OCI-LY1 (cell line): ENCODE measurements around the gene MSANTD3.
"Not testable (repeated sequence)": the region's sequence is repeated elsewhere in the genome, so short reads cannot be mapped to it uniquely, and the experiment has no call there.

Source experiments
- H2AFZ ChIP-seq: fragments of 200-600 bp; sonication (generic), shearing (Covaris generic); 2 replicates; pipeline ENCODE4 v1.6.0; 2014; ENCODE audit warnings: antibody characterized with exemption, mild to moderate bottlenecking, low read length
- H3F3A ChIP-seq: fragments of 200-600 bp; sonication (generic), shearing (Covaris generic); 2 replicates; pipeline ENCODE4 v1.6.0; 2014; ENCODE audit warnings: mild to moderate bottlenecking, antibody characterized with exemption, low read length, moderate library complexity; ENCODE audit not compliant: insufficient read depth
- H3K27ac ChIP-seq: fragments of 200-600 bp; sonication (generic); 2 replicates; pipeline ENCODE4 v1.5.1; 2014; ENCODE audit warnings: low read length, mixed run types, mild to moderate bottlenecking, low read depth; ENCODE audit not compliant: poor library complexity, severe bottlenecking
- H3K27me3 ChIP-seq: fragments of 200-600 bp; sonication (generic); 2 replicates; pipeline ENCODE4 v1.6.0; 2014; ENCODE audit warnings: antibody characterized with exemption, mild to moderate bottlenecking, low read length, moderate library complexity; ENCODE audit not compliant: insufficient read depth
- H3K36me3 ChIP-seq: fragments of 200-600 bp; sonication (generic); 2 replicates; pipeline ENCODE4 v1.6.1; 2014; ENCODE audit warnings: mild to moderate bottlenecking, antibody characterized with exemption, low read length, moderate library complexity, mixed read lengths; ENCODE audit not compliant: insufficient read depth
- H3K4me1 ChIP-seq: fragments of 200-600 bp; sonication (generic); 2 replicates; pipeline ENCODE4 v1.5.1; 2014; ENCODE audit warnings: mild to moderate bottlenecking, low read length, moderate library complexity; ENCODE audit not compliant: insufficient read depth, severe bottlenecking
- H3K4me2 ChIP-seq: fragments of 200-600 bp; sonication (generic), shearing (Covaris generic); 2 replicates; pipeline ENCODE4 v1.6.1; 2014; ENCODE audit warnings: low read length
- H3K4me3 ChIP-seq: fragments of 200-600 bp; sonication (generic); 2 replicates; pipeline ENCODE4 v1.5.1; 2014; ENCODE audit warnings: low read length, low read depth, mild to moderate bottlenecking, mixed read lengths; ENCODE audit not compliant: poor library complexity, severe bottlenecking
- H3K79me2 ChIP-seq: fragments of 200-600 bp; shearing (Covaris generic); 2 replicates; pipeline ENCODE4 v1.6.1; 2016; ENCODE audit warnings: mixed run types, low read length, mixed read lengths; ENCODE audit not compliant: insufficient read depth
- H3K9ac ChIP-seq: fragments of 200-600 bp; sonication (generic), shearing (Covaris generic); 2 replicates; pipeline ENCODE4 v1.6.1; 2014; ENCODE audit warnings: mild to moderate bottlenecking, low read length, mixed read lengths
- H3K9me2 ChIP-seq: fragments of 200-600 bp; sonication (generic), shearing (Covaris generic); 2 replicates; pipeline ENCODE4 v1.6.1; 2014; ENCODE audit warnings: low read depth, mild to moderate bottlenecking, low read length, mixed read lengths
- H3K9me3 ChIP-seq: fragments of 200-600 bp; shearing (Covaris generic); 2 replicates; pipeline ENCODE4 v1.6.1; 2014; ENCODE audit warnings: low read length, mixed read lengths
- H4K20me1 ChIP-seq: fragments of 200-600 bp; sonication (generic), shearing (Covaris generic); 2 replicates; pipeline ENCODE4 v1.6.0; 2016; ENCODE audit warnings: mild to moderate bottlenecking, low read length; ENCODE audit not compliant: insufficient read depth
- EZH2 ChIP-seq: fragments of 200-600 bp; sonication (generic), shearing (Covaris generic); IDR thresholded peaks from 2 replicates; pipeline ENCODE4 v1.8.0; 2017; ENCODE audit warnings: borderline replicate concordance, mixed run types, mild to moderate bottlenecking, antibody characterized with exemption, low read length, moderate library complexity, mixed read lengths
- TF ChIP-seq, protein P1 (sequence below): fragments of 200-600 bp; sonication (generic), shearing (Covaris generic); IDR thresholded peaks from 2 replicates; pipeline ENCODE4 v1.5.1; 2017; ENCODE audit warnings: mild to moderate bottlenecking, antibody characterized with exemption, low read length, moderate library complexity, mixed read lengths

The MSANTD3 gene, protein sequence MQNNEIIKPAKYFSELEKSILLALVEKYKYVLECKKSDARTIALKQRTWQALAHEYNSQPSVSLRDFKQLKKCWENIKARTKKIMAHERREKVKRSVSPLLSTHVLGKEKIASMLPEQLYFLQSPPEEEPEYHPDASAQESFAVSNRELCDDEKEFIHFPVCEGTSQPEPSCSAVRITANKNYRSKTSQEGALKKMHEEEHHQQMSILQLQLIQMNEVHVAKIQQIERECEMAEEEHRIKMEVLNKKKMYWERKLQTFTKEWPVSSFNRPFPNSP

DNA sequence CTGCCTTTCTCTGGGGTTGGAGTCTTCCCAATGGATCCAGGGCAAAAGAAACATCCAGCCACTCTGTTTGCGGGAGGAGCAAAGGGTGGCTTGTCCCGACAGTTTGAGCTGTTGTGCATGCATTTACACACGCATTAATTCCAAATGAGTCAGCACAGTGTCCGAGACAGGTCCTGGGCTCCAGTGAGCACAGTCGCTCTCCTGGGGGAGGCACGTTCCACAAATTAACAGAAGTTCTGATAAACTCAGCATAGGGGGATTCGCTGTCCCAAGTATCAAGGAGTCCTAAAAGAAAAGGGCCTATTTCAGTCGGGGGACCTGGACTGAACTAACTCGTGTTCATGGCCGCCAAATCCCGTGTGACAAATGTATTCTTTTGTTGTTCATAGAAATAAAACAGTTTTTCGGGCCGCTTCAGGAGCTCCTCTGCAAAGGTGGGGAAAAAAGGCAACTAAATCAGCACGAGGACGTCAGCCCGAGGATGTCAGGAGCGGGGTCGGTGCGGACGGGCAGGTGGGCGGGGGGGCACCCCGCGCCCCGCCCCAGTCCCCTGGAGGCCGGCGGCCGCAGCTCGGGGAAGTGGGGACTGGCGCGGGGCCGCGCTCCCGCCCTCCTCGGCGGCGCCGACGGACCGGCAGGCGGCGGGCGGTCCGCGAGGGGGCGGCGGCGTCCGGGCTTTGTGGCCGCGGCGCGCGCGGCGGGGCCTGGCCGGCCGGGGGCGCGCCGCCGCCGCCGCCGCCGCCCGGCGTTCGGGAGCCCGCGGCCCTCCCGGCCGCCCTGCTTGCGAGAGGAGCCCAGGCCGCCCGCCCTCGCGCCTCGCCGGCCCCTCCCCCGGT is at the start of gene MSANTD3:
Gene MSANTD3, plus strand, starts transcription at position 614 of the 836 bp plus-strand sequence. CDS start 14,796 bp downstream, outside the sequence.
- Histone ChIP-seq H3K27ac (peak within 1 kb of the TSS; percentile 56), H2AFZ (peak within 1 kb of the TSS; percentile 92), H3K79me2 (no peaks in the 10 kb centered on the region), H3K4me1 (peaks cover 22% of the 10 kb centered on the region), H3K9ac (peak within 1 kb of the TSS; percentile 80), H3K36me3 (no peaks in the 10 kb centered on the region), H3F3A (no peaks in the 10 kb centered on the region), H4K20me1 (no peaks in the 10 kb centered on the region), H3K9me3 (no peaks in the 10 kb centered on the region), H3K27me3 (no peaks in the 10 kb centered on the region), H3K9me2 (no peaks in the 10 kb centered on the region), H3K4me3 (peak within 1 kb of the TSS; percentile 97), H3K4me2 (peak within 1 kb of the TSS; percentile 91)
- TF ChIP-seq, protein P1, sequence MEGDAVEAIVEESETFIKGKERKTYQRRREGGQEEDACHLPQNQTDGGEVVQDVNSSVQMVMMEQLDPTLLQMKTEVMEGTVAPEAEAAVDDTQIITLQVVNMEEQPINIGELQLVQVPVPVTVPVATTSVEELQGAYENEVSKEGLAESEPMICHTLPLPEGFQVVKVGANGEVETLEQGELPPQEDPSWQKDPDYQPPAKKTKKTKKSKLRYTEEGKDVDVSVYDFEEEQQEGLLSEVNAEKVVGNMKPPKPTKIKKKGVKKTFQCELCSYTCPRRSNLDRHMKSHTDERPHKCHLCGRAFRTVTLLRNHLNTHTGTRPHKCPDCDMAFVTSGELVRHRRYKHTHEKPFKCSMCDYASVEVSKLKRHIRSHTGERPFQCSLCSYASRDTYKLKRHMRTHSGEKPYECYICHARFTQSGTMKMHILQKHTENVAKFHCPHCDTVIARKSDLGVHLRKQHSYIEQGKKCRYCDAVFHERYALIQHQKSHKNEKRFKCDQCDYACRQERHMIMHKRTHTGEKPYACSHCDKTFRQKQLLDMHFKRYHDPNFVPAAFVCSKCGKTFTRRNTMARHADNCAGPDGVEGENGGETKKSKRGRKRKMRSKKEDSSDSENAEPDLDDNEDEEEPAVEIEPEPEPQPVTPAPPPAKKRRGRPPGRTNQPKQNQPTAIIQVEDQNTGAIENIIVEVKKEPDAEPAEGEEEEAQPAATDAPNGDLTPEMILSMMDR: no peak
- no peak for TF ChIP-seq EZH2

DNA sequence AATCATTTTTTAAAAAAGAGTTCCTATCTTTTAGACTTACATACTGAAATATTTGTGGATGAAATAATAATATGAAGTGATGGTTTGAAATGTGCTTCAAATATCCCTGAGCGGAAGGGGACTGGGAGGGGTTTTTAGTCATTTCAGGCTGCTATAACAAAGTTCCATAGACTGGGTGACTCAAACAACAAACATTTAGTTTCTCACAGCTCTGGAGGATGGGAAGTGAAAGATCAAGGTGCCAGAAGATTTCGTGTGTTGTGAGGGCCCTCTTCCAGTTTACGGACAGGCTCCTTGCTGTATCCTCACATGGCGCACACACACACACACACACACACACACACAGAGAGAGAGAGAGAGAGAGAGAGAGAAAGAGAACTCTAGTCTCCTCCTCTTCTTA is 47.1 kb upstream of the MSANTD3 start:
- no peak for TF ChIP-seq EZH2
- TF ChIP-seq, protein P1: no peak
- Histone ChIP-seq H3F3A (no peaks in the 10 kb centered on the region), H4K20me1 (no peaks in the 10 kb centered on the region), H3K4me2 (no peak overlapping the region), H3K9me3 (peaks cover 7% of the 10 kb centered on the region; the same call in 1 of the 2 replicates), H3K9me2 (no peaks in the 10 kb centered on the region), H3K36me3 (no peaks in the 10 kb centered on the region), H3K27ac (no peak overlapping the region), H3K79me2 (no peaks in the 10 kb centered on the region), H2AFZ (no peak overlapping the region), H3K4me3 (no peak overlapping the region), H3K4me1 (no peaks in the 10 kb centered on the region), H3K9ac (no peak overlapping the region), H3K27me3 (no peaks in the 10 kb centered on the region)

DNA sequence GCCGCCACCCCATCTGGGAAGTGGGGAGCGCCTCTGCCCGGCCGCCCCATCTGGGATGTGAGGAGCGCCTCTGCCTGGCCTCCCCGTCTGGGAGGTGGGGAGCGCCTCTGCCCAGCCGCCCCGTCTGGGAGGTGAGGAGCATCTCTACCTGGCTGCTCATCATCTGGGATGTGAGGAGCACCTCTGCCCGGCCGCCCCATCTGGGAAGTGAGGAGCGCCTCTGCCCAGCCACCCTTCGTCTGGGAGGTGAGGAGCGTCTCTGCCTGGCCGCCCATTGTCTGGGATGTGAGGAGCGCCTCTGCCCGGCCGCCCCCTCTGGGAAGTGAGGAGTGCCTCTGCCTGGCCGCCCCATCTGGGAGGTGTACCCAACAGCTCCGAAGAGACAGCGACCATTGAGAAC is 34.0 kb upstream of the MSANTD3 start:
- not testable (repeated sequence) for H2AFZ ChIP-seq, H4K20me1 ChIP-seq, H3F3A ChIP-seq, H3K27ac ChIP-seq, H3K4me3 ChIP-seq, H3K9ac ChIP-seq, H3K36me3 ChIP-seq, H3K27me3 ChIP-seq, H3K79me2 ChIP-seq, H3K9me2 ChIP-seq, H3K4me2 ChIP-seq, H3K9me3 ChIP-seq, H3K4me1 ChIP-seq
